ENCODE measurements around the gene RBMS3. TPM values are rescaled to one million over a fixed set of nuclear protein-coding genes. Genes with fewer than 3 reads are reported as not detected.

The RBMS3 gene
- total RNA-seq = 45.7 and 48.0 TPM in 2 replicates

GRCh38 chr3:29280404-29281093 is at the start of gene RBMS3:
Gene RBMS3, plus strand, starts transcription at chr3:29281071.

